ENCODE results near the gene HNRNPD. TPM values are rescaled to one million over a fixed set of nuclear protein-coding genes. Genes with fewer than 3 reads are reported as not detected.

The HNRNPD gene
- total and polyA plus RNA-seq, 2 of the 8 experiments (the other 6 are each of a cell fraction or from before 2014, with no cell fraction given): 118 to 646 TPM

GRCh38 chr4:82363896-82364487 is 9.8 kb downstream of the HNRNPD start (continued):
- TF ChIP-seq, protein P1, sequence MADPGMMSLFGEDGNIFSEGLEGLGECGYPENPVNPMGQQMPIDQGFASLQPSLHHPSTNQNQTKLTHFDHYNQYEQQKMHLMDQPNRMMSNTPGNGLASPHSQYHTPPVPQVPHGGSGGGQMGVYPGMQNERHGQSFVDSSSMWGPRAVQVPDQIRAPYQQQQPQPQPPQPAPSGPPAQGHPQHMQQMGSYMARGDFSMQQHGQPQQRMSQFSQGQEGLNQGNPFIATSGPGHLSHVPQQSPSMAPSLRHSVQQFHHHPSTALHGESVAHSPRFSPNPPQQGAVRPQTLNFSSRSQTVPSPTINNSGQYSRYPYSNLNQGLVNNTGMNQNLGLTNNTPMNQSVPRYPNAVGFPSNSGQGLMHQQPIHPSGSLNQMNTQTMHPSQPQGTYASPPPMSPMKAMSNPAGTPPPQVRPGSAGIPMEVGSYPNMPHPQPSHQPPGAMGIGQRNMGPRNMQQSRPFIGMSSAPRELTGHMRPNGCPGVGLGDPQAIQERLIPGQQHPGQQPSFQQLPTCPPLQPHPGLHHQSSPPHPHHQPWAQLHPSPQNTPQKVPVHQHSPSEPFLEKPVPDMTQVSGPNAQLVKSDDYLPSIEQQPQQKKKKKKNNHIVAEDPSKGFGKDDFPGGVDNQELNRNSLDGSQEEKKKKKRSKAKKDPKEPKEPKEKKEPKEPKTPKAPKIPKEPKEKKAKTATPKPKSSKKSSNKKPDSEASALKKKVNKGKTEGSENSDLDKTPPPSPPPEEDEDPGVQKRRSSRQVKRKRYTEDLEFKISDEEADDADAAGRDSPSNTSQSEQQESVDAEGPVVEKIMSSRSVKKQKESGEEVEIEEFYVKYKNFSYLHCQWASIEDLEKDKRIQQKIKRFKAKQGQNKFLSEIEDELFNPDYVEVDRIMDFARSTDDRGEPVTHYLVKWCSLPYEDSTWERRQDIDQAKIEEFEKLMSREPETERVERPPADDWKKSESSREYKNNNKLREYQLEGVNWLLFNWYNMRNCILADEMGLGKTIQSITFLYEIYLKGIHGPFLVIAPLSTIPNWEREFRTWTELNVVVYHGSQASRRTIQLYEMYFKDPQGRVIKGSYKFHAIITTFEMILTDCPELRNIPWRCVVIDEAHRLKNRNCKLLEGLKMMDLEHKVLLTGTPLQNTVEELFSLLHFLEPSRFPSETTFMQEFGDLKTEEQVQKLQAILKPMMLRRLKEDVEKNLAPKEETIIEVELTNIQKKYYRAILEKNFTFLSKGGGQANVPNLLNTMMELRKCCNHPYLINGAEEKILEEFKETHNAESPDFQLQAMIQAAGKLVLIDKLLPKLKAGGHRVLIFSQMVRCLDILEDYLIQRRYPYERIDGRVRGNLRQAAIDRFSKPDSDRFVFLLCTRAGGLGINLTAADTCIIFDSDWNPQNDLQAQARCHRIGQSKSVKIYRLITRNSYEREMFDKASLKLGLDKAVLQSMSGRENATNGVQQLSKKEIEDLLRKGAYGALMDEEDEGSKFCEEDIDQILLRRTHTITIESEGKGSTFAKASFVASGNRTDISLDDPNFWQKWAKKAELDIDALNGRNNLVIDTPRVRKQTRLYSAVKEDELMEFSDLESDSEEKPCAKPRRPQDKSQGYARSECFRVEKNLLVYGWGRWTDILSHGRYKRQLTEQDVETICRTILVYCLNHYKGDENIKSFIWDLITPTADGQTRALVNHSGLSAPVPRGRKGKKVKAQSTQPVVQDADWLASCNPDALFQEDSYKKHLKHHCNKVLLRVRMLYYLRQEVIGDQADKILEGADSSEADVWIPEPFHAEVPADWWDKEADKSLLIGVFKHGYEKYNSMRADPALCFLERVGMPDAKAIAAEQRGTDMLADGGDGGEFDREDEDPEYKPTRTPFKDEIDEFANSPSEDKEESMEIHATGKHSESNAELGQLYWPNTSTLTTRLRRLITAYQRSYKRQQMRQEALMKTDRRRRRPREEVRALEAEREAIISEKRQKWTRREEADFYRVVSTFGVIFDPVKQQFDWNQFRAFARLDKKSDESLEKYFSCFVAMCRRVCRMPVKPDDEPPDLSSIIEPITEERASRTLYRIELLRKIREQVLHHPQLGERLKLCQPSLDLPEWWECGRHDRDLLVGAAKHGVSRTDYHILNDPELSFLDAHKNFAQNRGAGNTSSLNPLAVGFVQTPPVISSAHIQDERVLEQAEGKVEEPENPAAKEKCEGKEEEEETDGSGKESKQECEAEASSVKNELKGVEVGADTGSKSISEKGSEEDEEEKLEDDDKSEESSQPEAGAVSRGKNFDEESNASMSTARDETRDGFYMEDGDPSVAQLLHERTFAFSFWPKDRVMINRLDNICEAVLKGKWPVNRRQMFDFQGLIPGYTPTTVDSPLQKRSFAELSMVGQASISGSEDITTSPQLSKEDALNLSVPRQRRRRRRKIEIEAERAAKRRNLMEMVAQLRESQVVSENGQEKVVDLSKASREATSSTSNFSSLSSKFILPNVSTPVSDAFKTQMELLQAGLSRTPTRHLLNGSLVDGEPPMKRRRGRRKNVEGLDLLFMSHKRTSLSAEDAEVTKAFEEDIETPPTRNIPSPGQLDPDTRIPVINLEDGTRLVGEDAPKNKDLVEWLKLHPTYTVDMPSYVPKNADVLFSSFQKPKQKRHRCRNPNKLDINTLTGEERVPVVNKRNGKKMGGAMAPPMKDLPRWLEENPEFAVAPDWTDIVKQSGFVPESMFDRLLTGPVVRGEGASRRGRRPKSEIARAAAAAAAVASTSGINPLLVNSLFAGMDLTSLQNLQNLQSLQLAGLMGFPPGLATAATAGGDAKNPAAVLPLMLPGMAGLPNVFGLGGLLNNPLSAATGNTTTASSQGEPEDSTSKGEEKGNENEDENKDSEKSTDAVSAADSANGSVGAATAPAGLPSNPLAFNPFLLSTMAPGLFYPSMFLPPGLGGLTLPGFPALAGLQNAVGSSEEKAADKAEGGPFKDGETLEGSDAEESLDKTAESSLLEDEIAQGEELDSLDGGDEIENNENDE (IDR thresholded peaks at IDR 0.05; ENCODE audit: insufficient replicate concordance, low read length): peak; percentile 16
- TF ChIP-seq SP4 (IDR thresholded peaks at IDR 0.05; ENCODE audit: low read length): no peak

All from H1 (cell line).